GM19238 (cell line): ENCODE results near the gene TLE2.
"Not testable (repeated sequence)": the region's sequence is repeated elsewhere in the genome, so short reads cannot be mapped to it uniquely, and the experiment has no call there.

Experiments used
- DNase-seq: peaks from one replicate; pipeline ENCODE4 v3.0.0; 2011; ENCODE audit warnings: low spot score; ENCODE audit not compliant: insufficient read length

Gene TLE2

DNA sequence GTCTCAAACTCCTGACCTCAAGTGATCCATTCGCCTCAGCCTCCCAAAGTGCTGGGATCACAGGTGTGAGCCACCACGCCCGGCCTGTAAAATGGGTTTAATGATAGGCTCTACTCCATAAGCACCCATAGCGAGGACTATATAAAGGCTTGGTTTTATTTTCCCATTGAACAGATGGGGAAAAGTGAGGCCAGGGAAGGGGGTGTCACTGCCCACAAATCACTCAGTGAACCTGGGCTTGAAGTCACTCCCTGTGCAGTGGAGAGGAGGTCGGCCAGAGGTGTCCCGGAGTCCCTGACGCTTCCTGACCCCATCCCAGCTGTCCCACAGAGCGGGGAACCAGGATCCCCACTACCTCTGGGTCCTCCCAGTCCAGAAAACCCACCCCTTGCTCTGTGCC is 14.9 kb downstream of the TLE2 start:
- no peak for DNase-seq

DNA sequence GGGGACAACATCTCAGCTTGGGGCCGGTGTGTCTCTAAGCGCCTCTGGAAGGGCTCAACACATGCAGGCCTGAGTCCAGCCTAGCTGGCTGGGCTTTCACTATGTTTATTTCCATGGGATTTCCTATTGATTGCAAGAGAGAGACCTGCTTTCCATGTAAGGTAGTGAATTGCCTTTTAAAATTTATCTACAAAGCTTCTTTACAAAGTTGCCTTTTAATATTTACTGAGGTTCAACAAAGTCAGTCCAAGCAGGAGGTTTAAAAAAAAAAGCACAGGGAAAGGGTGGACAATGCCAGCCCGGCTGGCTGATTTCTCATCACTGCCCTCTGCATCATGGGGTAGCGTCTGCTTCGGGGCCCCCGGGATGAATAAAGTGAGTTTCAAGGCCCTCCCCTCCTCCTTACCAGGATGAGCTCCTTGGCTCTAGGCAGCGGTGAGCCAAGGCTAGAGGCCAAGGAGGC is 15.8 kb downstream of the TLE2 start:
- DNase-seq: no peak

DNA sequence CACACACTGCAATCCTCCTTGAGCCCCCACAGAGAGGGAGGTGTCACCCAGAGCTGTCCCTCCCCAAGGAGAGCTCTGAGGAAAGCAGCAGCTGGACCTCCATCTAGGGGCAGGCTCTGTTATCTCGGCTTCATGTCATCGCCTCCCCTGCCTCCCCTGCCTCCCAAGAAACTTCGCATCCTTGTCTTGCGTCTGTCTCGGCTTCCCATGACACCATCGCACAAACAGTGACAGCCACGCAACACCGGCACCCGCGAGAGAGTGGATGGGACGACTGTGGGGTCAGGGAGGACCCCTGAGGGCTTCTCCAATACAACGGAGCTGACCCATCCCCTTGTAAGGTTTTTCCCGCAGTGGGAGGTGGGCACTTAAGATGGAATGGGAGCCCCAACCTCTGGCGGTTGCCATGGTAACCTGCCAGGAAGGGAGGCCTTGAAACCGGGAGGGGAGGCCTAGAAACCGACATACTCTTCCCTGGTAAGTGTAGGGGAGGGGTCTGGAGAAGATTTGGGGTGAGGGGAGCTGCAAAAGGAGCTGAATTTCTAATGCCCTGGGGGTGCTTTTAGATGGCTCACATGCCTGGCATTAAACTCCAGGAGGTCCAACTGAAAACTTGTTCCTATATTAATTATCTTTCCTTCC is 16.3 kb downstream of the TLE2 start:
- DNase-seq: no peak

DNA sequence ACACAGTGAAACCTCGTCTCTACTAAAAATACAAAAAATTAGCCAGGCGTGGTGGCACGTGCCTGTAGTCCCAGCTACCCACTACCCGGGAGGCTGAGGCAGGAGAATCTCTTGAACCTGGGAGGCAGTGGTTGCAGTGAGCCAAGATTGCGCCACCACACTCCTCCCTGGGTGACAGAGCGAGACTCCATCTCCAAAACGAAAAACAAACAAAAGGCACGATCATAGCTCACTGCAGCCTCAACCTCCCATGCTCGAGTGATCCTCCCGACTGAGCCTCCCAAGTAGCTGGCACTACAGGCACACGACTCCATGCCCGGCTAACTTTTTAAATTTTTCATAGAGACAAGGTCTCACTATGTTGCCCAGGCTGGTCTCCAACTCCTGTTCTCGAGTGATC is 17.0 kb downstream of the TLE2 start:
- DNase-seq: not testable (repeated sequence)

DNA sequence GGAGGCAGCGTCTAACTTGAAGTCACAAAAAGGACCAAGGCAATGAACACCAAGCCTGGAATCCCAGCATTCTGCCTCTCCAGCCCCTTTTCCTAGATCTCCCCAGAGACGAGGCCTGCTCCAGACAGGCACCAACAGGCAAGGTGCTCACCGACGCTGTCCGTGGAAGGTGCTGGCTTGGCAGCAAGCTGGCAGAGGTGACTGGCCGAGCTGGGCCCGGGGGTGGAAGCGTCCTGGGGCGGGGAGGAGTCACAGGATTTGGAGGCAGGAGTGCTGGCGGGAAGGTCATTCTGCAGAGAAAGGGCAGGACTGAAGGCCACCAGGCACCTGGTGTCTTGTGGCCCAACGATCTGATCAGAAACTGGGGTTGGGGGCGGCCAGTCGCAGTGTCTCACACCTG is 18.2 kb downstream of the TLE2 start:
- DNase-seq: no peak

DNA sequence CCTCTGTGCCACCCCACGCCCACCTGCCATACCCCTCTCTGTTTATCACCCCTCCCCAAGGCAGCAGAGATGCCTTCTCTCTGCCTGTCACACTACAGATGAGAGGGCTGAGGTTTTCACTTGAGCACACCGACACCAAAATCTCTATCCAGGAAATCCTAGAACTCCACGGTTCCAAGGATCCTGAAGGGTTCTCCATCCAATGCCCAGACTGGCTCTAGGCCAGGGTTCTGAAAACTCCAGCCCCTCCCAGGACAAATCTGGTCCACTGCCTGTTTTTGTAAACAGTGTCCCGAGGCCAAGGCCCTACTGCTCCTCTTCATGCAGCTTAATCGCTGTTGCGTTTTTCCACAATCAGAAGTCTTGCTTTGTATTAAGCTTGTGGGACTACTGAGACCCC is 20.1 kb downstream of the TLE2 start:
- no peak for DNase-seq

DNA sequence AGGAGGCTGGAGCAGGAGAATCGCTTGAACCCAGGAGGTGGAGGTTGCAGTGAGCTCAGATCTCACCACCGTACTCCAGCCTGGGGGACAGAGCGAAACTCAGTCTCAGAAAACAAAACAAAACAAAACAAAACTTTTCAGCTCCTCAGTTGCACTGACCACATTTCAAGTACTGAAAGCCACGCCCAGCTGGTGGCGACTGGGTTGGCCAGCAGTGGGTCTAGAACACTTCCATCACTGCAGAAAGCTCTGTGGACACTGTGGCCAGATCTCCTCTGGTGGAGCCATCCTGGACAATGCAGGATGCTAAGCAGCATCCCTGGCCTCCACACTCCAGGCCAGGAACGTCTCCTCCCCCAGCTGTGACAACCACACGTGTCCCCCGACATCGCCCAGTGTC is 21.1 kb downstream of the TLE2 start:
- no peak for DNase-seq

DNA sequence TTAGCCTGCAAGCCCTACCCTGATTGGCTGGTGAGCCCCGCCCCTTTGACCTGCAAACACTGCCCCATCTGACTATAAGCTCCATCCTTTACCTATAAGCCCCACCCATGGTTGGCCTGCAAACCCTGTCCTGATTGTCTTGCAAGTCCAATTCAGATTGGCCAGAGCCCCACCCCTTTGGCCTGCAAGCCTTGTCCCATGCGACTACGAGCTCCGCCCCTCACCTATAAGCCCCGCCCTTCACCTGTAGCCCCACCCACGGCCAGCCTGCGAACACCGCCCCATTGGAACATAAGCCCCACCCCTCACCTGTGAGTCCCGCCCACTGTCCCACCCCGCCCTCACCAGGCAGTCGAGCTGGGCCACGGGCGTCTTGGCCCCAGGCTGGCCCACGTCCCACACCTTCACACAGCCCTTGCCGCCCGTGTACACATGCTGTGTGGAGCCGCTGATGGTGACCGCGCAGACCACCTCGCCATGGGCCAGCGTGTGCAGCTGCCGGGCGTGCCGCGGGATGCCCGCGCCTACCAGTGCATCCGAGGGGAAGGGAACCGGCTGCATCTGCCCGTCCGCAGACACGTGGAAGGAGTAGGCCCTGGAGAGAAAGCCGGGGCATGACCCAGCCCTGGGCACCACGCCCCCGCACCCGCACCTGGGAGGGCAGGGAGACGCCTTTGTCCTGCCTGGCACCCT is 22.9 kb downstream of the TLE2 start:
- DNase-seq: no peak

DNA sequence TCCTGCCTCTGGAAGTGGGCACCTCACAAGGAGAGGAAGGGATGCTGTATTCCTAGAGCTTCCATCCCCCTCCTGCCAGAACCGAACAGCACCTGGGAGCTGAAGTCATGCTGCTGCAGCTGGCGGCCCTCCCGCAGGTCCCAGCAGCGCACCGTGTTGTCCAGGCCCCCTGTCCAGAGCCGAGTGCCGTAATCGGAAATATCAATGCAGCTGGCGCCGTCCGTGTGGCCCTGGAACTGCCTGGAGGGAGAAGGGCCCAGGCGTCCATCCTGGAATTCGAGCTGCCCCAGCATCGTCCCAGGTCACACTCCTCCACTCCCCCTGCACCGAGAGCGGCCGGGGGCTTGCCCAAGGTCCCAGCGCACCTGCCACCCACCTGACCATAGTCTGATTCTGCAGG is 23.7 kb downstream of the TLE2 start:
- no peak for DNase-seq

DNA sequence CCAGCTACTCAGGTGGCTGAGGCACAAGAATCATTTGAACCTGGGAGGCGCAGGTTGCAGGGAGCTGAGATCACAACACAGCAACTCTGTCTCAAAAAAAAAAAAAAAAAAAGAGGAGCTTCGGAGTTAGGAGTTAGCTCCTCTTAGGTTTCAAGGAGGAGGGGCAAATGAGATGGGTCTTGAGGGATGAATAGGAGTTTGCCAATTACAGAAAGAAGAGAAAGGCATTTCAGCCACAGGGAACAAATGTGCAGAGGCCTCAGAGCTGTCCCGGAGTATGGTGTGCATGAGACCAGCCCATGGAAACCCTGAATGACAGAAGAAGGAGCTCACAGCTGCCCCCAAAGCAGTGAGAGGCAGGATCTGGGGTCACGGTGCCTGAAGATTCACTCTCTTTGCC is 24.6 kb downstream of the TLE2 start:
- DNase-seq: no peak

DNA sequence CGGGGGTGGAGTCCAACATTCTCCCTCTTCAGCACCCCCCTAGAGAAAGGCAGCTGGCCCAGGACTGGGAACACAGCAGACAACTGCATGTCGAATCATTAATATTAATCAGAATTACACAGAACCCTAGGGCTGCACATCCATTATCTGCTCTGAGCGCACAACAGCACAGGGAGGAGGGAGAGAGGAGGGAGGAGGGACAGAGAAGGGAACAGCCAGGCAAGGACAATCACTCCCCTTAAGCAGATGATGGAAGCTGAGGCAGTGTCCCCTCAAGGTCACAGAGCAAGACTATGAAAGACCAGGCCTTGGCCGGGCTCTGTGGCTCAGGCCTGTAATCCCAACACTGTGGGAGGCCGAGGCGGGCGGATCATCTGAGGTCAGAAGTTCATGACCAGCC is 26.0 kb downstream of the TLE2 start:
- DNase-seq: no peak

DNA sequence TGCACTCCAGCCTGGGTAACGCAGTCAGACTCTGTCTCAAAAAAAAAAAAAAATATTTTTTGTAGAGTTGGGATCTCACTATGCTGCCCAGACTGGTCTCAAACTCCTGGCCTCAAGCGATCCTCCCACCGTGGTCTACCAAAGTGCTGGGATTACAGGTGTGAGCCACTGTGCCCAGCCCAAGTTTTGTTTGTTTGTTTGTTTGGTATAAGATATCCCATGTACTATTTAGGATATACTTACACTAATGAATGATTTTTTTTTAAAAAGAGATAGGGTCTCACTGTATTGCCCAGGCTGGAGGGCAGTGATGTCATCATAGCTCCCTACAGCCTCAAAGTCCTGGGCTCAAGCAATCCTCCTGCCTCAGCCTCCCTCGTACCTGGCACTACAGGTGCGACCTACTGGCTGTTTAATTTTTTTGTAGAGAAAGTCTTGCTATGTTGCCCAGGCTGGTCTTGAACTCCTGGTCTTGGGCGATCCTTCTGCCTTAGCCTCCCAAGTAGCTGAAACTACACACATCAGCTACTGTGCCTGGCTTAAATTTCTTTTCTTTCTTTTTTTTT is 27.8 kb downstream of the TLE2 start:
- no peak for DNase-seq

DNA sequence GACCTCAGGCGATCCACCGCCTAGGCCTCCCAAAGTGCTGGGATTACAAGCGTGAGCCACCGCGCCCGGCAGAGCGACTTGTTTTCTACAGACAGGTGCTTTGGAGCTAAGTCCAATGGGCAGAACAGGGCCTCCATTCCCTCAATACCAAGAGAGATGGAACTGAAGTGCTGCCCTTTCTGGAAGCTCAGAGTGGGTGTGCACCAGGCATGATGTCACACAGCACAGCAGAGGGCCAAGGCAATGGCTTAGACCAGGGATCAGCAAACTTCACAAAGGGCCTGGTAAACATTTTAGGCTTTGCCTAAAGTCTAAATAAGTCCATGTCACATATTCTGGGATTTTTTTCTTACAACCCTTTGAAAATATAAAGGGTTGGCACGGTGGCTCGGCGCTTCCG is 30.4 kb downstream of the TLE2 start:
- no peak for DNase-seq

DNA sequence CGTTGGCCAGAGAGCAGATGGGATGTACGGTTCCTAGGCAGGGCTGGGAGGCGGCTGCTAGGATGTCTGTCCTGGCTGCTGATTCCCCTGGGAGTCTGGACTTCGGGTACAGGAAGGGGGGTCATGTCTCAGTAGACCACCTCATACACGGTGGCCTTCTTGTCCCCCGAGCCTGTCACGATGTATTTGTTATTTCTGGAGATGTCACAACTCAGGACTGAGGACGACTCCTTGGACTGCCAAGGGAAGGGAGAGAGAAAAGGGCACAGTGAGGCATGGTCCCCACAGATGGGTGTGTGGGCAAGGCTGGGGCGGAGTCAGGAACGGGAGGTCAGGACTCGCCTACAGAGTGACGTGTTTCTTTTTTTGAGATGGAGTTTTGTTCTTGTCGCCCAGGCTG is 31.4 kb downstream of the TLE2 start:
- no peak for DNase-seq

DNA sequence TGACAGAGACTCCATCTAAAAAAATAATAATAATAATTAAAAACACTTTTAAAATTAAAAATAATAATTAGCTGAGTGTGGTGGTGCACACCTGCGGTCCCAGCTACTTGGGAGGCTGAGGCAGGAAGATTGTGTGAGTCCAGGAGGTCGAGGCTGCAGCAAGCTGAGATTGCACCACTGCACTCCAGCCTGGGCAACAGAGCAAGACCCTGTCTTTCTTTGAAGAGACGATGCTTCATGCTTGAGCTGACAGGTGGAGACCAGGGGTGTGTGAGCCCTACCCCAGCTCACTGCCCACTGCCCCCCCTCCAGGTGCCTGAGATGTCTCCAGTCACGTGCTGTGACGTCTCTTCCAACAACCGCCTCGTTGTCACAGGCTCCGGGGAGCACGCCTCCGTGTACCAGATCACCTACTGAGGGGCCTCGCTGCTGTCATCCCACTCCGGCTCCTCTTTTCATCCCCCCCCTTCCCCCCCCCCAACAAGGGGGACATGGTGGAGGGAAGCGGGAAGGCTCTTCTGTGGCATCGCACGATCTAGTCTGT is 34.4 kb downstream of the TLE2 start:
- no peak for DNase-seq

DNA sequence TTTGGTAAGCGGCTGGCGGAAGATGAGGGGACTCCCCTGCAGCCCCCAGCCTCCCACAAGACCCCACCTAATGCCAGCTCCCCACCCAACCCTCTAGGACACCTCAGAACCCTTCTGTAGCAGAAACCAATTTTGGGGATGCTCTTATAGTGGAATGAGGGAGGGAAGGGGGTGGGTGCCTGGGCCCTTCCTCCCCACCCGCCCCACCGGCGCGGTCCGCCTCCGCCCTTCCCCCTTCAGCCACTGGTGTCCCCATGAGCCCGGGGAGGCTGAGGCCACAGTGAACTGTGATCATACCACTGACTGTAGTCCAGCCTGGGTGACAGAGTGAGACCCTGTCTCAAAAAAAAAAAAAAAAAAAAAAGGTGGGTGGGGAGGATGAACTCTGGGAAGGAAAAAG is 35.5 kb downstream of the TLE2 start:
- DNase-seq: no peak

DNA sequence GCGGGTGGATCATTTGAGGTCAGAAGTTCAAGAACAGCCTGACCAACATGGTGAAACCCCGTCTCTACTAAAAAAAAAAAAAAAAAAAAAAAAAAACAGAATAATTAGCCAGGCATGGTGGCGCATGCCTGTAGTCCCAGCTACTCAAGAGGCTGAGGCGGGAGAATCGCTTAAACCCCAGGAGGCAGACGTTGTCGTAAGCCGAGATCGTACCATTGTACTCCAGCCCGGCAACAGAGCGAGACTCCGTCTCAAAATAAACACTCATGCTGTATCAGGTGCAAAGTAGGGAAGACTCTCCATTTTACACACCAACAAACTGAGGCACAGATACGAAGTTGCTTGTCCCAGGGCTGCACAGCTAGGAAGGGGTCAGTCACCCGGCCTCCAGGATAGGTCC is 36.1 kb downstream of the TLE2 start:
- no peak for DNase-seq

DNA sequence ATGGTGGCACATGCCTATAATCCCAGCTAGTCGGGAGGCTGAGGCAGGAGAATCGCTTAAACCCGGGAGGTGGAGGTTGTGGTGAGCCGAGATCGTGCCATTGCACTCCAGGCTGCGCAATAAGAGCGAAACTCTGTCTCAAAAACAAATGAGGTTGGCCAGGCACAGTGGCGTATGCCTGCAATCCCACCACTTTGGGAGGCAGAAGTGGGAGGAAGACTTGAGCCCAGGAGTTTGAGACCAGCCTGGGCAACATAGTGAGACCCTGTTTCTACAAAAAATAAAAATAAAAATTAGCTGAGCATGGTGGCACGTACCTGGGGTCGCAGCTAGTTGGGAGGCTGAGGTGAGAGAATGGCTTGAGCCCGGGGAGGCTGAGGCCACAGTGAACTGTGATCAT is 36.7 kb downstream of the TLE2 start:
- DNase-seq: not testable (repeated sequence)

DNA sequence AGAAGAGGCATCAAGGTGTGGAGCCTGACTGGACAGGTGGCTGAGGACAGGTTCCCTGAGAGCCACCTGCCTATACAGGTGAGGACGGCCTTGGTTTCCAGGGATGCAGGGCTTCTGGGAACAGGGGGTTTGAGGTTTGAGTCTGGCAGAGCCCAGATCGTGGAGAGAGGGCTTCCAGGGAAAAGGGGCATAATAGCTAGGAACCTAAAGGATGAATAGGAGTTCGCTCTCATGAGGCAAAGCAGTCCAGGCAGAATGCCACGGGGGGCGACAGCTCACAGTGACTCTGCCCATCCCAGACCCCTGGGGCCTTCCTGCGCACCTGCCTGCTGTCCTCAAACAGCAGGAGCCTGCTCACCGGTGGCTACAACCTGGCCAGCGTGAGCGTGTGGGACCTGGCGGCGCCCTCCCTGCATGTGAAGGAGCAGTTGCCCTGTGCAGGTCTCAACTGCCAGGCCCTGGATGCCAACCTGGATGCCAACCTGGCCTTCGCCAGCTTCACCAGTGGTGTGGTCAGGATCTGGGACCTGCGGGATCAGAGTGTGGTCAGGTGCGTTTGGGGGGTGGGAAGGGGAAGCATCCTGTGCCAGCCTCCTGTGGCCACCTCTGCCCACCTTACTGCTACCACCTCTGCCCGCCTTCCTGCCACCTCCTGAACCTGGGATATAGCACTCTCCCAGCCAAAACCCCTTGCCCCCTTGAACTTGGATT is 39.7 kb downstream of the TLE2 start:
- DNase-seq: no peak

DNA sequence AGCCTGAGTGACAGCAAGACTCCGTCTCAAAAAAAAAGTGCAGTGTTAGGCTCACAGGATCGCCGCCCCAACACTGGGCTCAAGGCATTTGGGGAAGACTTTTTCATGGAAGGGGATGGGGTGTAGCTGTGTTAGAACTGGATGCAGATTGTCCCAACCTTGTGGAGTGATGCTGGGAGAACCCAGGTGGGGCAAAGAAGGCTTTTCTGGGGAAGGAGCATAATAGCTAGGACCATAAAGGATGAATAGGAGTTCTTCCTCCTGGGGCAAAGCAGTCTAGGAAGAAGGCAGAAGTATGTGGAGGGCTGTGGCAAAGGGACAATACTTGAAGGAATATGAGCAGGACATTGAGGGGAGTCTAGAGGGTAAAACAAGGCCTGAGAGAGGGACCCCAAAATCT is 40.5 kb downstream of the TLE2 start:
- DNase-seq: no peak

DNA sequence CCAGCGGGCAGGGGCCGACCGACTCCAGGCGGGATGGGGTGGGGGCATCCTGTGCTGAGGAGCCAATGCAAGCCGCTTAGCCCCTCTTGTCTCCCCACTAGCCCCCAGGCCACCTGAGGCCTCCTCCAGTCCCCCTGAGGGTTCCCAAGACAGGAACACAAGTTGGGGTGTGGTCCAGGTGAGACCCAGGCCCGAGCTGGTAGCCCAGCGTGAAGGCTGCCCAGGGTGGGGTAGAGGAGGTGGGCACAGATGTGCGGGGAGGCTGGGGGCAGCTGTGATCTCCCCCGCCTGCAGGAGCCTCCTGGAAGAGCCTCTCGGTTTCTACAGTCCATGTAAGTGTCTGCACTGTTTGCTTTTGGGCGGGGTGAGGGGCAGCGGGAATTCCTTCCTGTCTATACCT is 41.3 kb downstream of the TLE2 start:
- DNase-seq: no peak

DNA sequence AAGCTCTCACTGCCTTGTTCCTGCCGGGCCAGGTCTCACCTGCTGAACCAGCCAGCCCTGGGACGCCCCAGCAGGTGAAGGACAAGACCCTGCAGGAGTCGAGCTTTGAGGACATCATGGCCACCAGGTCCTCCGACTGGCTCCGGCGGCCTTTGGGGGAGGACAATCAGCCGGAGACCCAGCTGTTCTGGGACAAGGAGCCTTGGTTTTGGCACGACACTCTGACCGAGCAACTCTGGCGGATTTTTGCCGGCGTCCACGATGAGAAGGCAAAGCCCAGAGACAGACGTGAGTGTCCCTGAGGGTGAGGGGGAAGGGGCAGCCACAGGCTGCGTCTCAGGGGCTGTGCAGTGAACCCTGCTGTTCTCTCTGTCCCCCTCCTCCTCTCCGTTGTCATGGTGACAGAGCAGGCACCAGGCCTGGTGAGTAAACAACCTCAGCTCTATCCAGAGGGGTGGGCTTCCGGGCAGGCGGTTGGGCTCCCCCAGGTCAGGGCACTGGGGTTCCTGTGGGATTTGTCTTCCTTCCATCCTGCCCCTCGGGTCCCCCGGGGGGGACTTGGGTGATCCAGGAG is 42.0 kb downstream of the TLE2 start:
- no peak for DNase-seq
